IMR-90 (cell line): ENCODE data around the gene PIGA. TPM values are rescaled to one million over a fixed set of nuclear protein-coding genes. Genes with fewer than 3 reads are reported as not detected.
"Not testable (repeated sequence)": the region's sequence is repeated elsewhere in the genome, so short reads cannot be mapped to it uniquely, and the experiment has no call there.

Source experiments
- ATAC-seq: fragments of 200-7000 bp; cut with Tn5 transposase; 2 replicates; pipeline ENCODE4 v1.9.1; 2020; ENCODE audit warnings: low read depth, mild to moderate bottlenecking, moderate library complexity
- BruUV-seq: library from RNA; stranded (reverse); fragments of 400-500 nt; replicated peaks from 2 replicates; lab custom pipeline; 2021; lab: Mats Ljungman, UMichigan
- CTCF ChIA-PET: fragments of 300-600 bp; formaldehyde crosslinking; extraction: SDS; loops from one replicate; lab custom pipeline; 2021; ENCODE audit warnings: antibody characterized with exemption; lab: Yijun Ruan, JAX
- POLR2A ChIA-PET: fragments of 300-600 bp; sonication (Branson Sonifier 250); formaldehyde crosslinking; loops from one replicate; lab custom pipeline; 2022; ENCODE audit warnings: antibody characterized with exemption; ENCODE audit not compliant: unreplicated experiment; lab: Charles Lee
- DNase-seq: peaks from one replicate; pipeline ENCODE4 v3.0.0; 2013
- H2AFZ ChIP-seq: replicated peaks from 2 replicates; pipeline ENCODE3; 2013; ENCODE audit warnings: low read length, mild to moderate bottlenecking; ENCODE audit not compliant: poor library complexity
- H2AK5ac ChIP-seq: 2 replicates; pipeline ENCODE4 v1.6.1; 2013; ENCODE audit warnings: low read depth, low read length, inconsistent platforms
- H2AK9ac ChIP-seq: replicated peaks from 2 replicates; pipeline ENCODE3; 2013; ENCODE audit warnings: mild to moderate bottlenecking, low read depth, low read length, moderate library complexity; ENCODE audit not compliant: poor library complexity
- H2BK120ac ChIP-seq: 2 replicates; pipeline ENCODE4 v1.6.1; 2013; ENCODE audit warnings: low read depth, low read length, inconsistent platforms
- H2BK15ac ChIP-seq: 3 replicates; pipeline ENCODE4 v1.6.1; 2013; ENCODE audit warnings: low read depth, low read length, inconsistent platforms
- H2BK20ac ChIP-seq: 2 replicates; pipeline ENCODE4 v1.6.1; 2013; ENCODE audit warnings: low read depth, mild to moderate bottlenecking, inconsistent platforms, low read length, moderate library complexity
- H2BK5ac ChIP-seq: 2 replicates; pipeline ENCODE4 v1.6.1; 2013; ENCODE audit warnings: mild to moderate bottlenecking, low read depth, low read length, inconsistent platforms; ENCODE audit not compliant: poor library complexity, severe bottlenecking
- H3K14ac ChIP-seq: replicated peaks from 2 replicates; pipeline ENCODE4 v1.6.1; 2013; ENCODE audit warnings: low read depth, low read length, inconsistent platforms
- H3K18ac ChIP-seq: 2 replicates; pipeline ENCODE4 v1.6.1; 2013; ENCODE audit warnings: low read depth, low read length, control low read depth
- H3K23ac ChIP-seq: 2 replicates; pipeline ENCODE4 v1.6.1; 2013; ENCODE audit warnings: low read depth, low read length, inconsistent platforms
- H3K27ac ChIP-seq: 2 replicates; pipeline ENCODE4 v1.5.1; 2013; ENCODE audit warnings: mild to moderate bottlenecking, control low read depth, low read length; ENCODE audit not compliant: insufficient read depth
- H3K27me3 ChIP-seq: 2 replicates; pipeline ENCODE4 v1.6.1; 2013; ENCODE audit warnings: low read length; ENCODE audit not compliant: control insufficient read depth, insufficient read depth
- H3K36me3 ChIP-seq: 2 replicates; pipeline ENCODE4 v1.6.1; 2013; ENCODE audit warnings: low read length, mixed read lengths; ENCODE audit not compliant: control insufficient read depth, insufficient read depth
- H3K4ac ChIP-seq: 2 replicates; pipeline ENCODE4 v1.6.1; 2013; ENCODE audit warnings: low read depth, low read length, inconsistent platforms
- H3K4me1 ChIP-seq: 2 replicates; pipeline ENCODE4 v1.6.1; 2013; ENCODE audit warnings: low read length, mixed read lengths; ENCODE audit not compliant: control insufficient read depth, insufficient read depth
- H3K4me2 ChIP-seq: 2 replicates; pipeline ENCODE4 v1.6.1; 2013; ENCODE audit warnings: low read depth, mild to moderate bottlenecking, control low read depth, low read length, moderate library complexity
- H3K4me3 ChIP-seq: 2 replicates; pipeline ENCODE4 v1.5.1; 2013; ENCODE audit warnings: low read depth, mild to moderate bottlenecking, control low read depth, low read length, moderate library complexity; ENCODE audit not compliant: insufficient read depth
- H3K56ac ChIP-seq: 2 replicates; pipeline ENCODE4 v1.6.1; 2013; ENCODE audit warnings: low read length, inconsistent platforms; ENCODE audit not compliant: insufficient read depth; ENCODE audit errors: extremely low read depth
- H3K79me1 ChIP-seq, 2 experiments: 2 replicates each; pipeline ENCODE4 v1.6.1; 2013; ENCODE audit warnings: low read length in 2 of 2, inconsistent platforms in 1 of 2, low read depth in 1 of 2
- H3K9ac ChIP-seq: 2 replicates; pipeline ENCODE4 v1.6.1; 2013; ENCODE audit warnings: low read depth, low read length, control low read depth
- H3K9me1 ChIP-seq: 2 replicates; pipeline ENCODE4 v1.6.1; 2013; ENCODE audit warnings: low read length, inconsistent platforms; ENCODE audit not compliant: insufficient read depth
- H3K9me3 ChIP-seq: 2 replicates; pipeline ENCODE4 v1.6.1; 2013; ENCODE audit warnings: low read length; ENCODE audit not compliant: control insufficient read depth, insufficient read depth
- H4K20me1 ChIP-seq: 2 replicates; pipeline ENCODE4 v1.6.1; 2013; ENCODE audit warnings: low read length, inconsistent platforms; ENCODE audit not compliant: insufficient read depth
- H4K5ac ChIP-seq: 2 replicates; pipeline ENCODE4 v1.6.1; 2013; ENCODE audit warnings: mild to moderate bottlenecking, low read depth, low read length, control low read depth
- H4K8ac ChIP-seq, 2 experiments: 2 replicates each; pipeline ENCODE4 v1.6.1; 2013; ENCODE audit warnings: low read depth in 2 of 2, low read length in 2 of 2, control low read depth in 1 of 2, inconsistent platforms in 1 of 2
- H4K91ac ChIP-seq: 2 replicates; pipeline ENCODE4 v1.6.1; 2013; ENCODE audit warnings: low read depth, low read length, inconsistent platforms; ENCODE audit not compliant: insufficient read depth
- BHLHE40 ChIP-seq: fragments of 150-350 bp; IDR thresholded peaks from 2 replicates; pipeline ENCODE4 v1.6.1; 2016; ENCODE audit warnings: mild to moderate bottlenecking, low read depth, low read length
- CEBPB ChIP-seq: IDR thresholded peaks from 2 replicates; pipeline ENCODE4 v1.6.1; 2012; ENCODE audit warnings: low read depth, low read length, improper control_type of control experiment
- CTCF ChIP-seq: conservative IDR thresholded peaks from 2 replicates; pipeline ENCODE4 v1.5.1; 2012; ENCODE audit warnings: mild to moderate bottlenecking, low read depth, low read length, improper control_type of control experiment
- MXI1 ChIP-seq: IDR thresholded peaks from 2 replicates; pipeline ENCODE4 v1.6.1; 2012; ENCODE audit warnings: low read depth, mild to moderate bottlenecking, low read length, moderate library complexity, borderline replicate concordance
- RFX5 ChIP-seq: IDR thresholded peaks from 2 replicates; pipeline ENCODE4 v1.8.0; 2012; ENCODE audit warnings: low read depth, mild to moderate bottlenecking, low read length, moderate library complexity
- SMC3 ChIP-seq: fragments of 150-350 bp; IDR thresholded peaks from 2 replicates; pipeline ENCODE4 v1.6.1; 2016; ENCODE audit warnings: low read depth, mild to moderate bottlenecking, antibody characterized with exemption, low read length, moderate library complexity
- USF2 ChIP-seq: fragments of 150-350 bp; IDR thresholded peaks from 2 replicates; pipeline ENCODE4 v1.6.1; 2017; ENCODE audit warnings: mild to moderate bottlenecking, antibody characterized with exemption, low read length, low read depth
- WGBS, 2 experiments: methylation state at CpG; one replicate each; pipeline versions ENCODE4 v1.1.5 to v1.1.7; 2013; ENCODE audit warnings: missing lambda C conversion rate in 2 of 2; ENCODE audit not compliant: insufficient read length in 1 of 2; ENCODE audit errors: extremely low coverage in 2 of 2; 5-methylcytosine and 5-hydroxymethylcytosine counted together
- dilution Hi-C: fragments of 300-500 bp; cut with HindIII; formaldehyde crosslinking; loops from one replicate; pipeline ENCODE4 v1.14.3; 2018; ENCODE audit warnings: low sequenced_read_pairs; ENCODE audit not compliant: unreplicated experiment
- in situ Hi-C: fragments of 300-500 bp; cut with MboI; formaldehyde crosslinking; loops from 3 replicates; pipeline ENCODE4 v1.14.3; 2019; ENCODE audit warnings: low sequenced_read_pairs, inconsistent platforms, mixed read lengths
- intact Hi-C: fragments of 100-400 bp; cut with micrococcal nuclease; formaldehyde crosslinking; loops from 2 replicates; pipeline ENCODE4 v1.10.0; 2022
- polyA plus RNA-seq, 3 experiments: library from polyadenylated mRNA; depleted of rRNA; stranded (reverse); fragments of >200 nt; gene quantifications; 2 replicates each; pipeline ENCODE4 v1.2.3, GENCODE V29; 2012; ENCODE audit warnings: low replicate concordance in 1 of 3
- total RNA-seq: library from RNA; depleted of rRNA; stranded (reverse); fragments of >200 nt; gene quantifications from 2 replicates; pipeline ENCODE4 v1.2.3, GENCODE V29; 2012

Gene PIGA
- total and polyA plus RNA-seq, 2 of the 4 experiments (the other 2 are of a cell fraction) = 3.4 to 9.1 TPM

GRCh38 chrX:15310117-15310516 is 25.2 kb downstream of the PIGA start:
- dilution Hi-C loops (no loop called here), intact Hi-C loops (no loop called here), in situ Hi-C loops (no loop called here)
- POLR2A ChIA-PET = no interaction called here
- Histone ChIP-seq H2AK5ac (no peak overlapping the region), H3K79me1 (no peaks in the 10 kb centered on the region), H3K23ac (no peak overlapping the region), H4K5ac (no peak overlapping the region), H3K27ac (no peak overlapping the region), H3K36me3 (no peaks in the 10 kb centered on the region), H3K4me1 (no peaks in the 10 kb centered on the region), H2BK5ac (no peak overlapping the region), H3K9me1 (no peaks in the 10 kb centered on the region), H2AK9ac (no peak overlapping the region), H2BK20ac (no peak overlapping the region), H3K9ac (no peak overlapping the region), H3K14ac (no peak overlapping the region), H2AFZ (no peak overlapping the region), H3K56ac (no peak overlapping the region), H3K18ac (no peak overlapping the region), H2BK15ac (no peak overlapping the region), H3K4me3 (no peak overlapping the region), H4K8ac (no peak overlapping the region), H3K9me3 (no peaks in the 10 kb centered on the region), H3K4ac (no peak overlapping the region), H4K20me1 (no peaks in the 10 kb centered on the region), H3K4me2 (no peak overlapping the region), H3K27me3 (peaks cover 1% of the 10 kb centered on the region; the same call in 1 of the 2 replicates), H4K91ac (no peak overlapping the region), H2BK120ac (no peak overlapping the region)
- no CpG with 5 or more reads among the region's 3 CpGs for WGBS, 2 experiments
- ATAC-seq (no peak), DNase-seq (peak; percentile 6)
- CTCF ChIA-PET = no interaction called here
- no TSS peak for BruUV-seq
- TF ChIP-seq USF2 (no peak), MXI1 (no peak), SMC3 (no peak), BHLHE40 (no peak), CTCF (no peak), CEBPB (no peak), RFX5 (no peak)

- intact Hi-C loops, H4K20me1 ChIP-seq, H3K4me2 ChIP-seq, H3K9ac ChIP-seq, H3K18ac ChIP-seq, H3K79me1 ChIP-seq, H3K4me3 ChIP-seq, H3K27ac ChIP-seq, H3K9me1 ChIP-seq, H4K91ac ChIP-seq, H3K14ac ChIP-seq, H2BK15ac ChIP-seq, ATAC-seq, H3K9me3 ChIP-seq, BruUV-seq, H3K56ac ChIP-seq, H3K4ac ChIP-seq, H2BK5ac ChIP-seq, H4K8ac ChIP-seq, dilution Hi-C loops, H2AFZ ChIP-seq, H2BK20ac ChIP-seq, H3K4me1 ChIP-seq, DNase-seq, H3K36me3 ChIP-seq, H4K5ac ChIP-seq, H3K23ac ChIP-seq, H3K27me3 ChIP-seq, H2BK120ac ChIP-seq, H2AK9ac ChIP-seq, POLR2A ChIA-PET, in situ Hi-C loops, CTCF ChIA-PET, H2AK5ac ChIP-seq: not testable (repeated sequence)
- WGBS, 2 experiments = no CpG with 5 or more reads among the region's 3 CpGs
These were observed 29.4 kb downstream of the PIGA start for GRCh38 chrX:15305899-15306298.
